WTC11 (cell line): ENCODE data around the gene TC2N.

ENCODE experiments used
- CREB1 ChIP-seq: sonication (generic); formaldehyde crosslinking; IDR thresholded peaks from 2 replicates; pipeline ENCODE4 v1.8.0; 2023; ENCODE audit warnings: mild to moderate bottlenecking, missing genetic modification reagents
- ELF4 ChIP-seq: sonication (generic); formaldehyde crosslinking; IDR thresholded peaks from 2 replicates; pipeline ENCODE4 v1.8.1; 2022; ENCODE audit warnings: low read depth, mild to moderate bottlenecking, moderate library complexity, missing genetic modification reagents
- ESRRA ChIP-seq: sonication (generic); formaldehyde crosslinking; IDR thresholded peaks from 2 replicates; pipeline ENCODE4 v1.8.1; 2022; ENCODE audit warnings: mild to moderate bottlenecking, missing genetic modification reagents, borderline replicate concordance
- GABPB1 ChIP-seq: sonication (generic); formaldehyde crosslinking; IDR thresholded peaks from 2 replicates; pipeline ENCODE4 v1.8.1; 2023; ENCODE audit warnings: mild to moderate bottlenecking, missing genetic modification reagents
- NFE2L1 ChIP-seq: sonication (generic); formaldehyde crosslinking; IDR thresholded peaks from 2 replicates; pipeline ENCODE4 v1.8.1; 2023; ENCODE audit warnings: missing genetic modification reagents
- NR2C2 ChIP-seq: sonication (generic); formaldehyde crosslinking; IDR thresholded peaks from 2 replicates; pipeline ENCODE4 v1.8.0; 2022; ENCODE audit warnings: mild to moderate bottlenecking, missing genetic modification reagents
- TEAD1 ChIP-seq: sonication (generic); formaldehyde crosslinking; IDR thresholded peaks from 2 replicates; pipeline ENCODE4 v1.8.0; 2022; ENCODE audit warnings: mild to moderate bottlenecking, missing genetic modification reagents
- TP53 ChIP-seq: sonication (generic); formaldehyde crosslinking; IDR thresholded peaks from 2 replicates; pipeline ENCODE4 v1.8.1; 2023; ENCODE audit warnings: mild to moderate bottlenecking, missing genetic modification reagents
- ZBTB21 ChIP-seq: sonication (generic); formaldehyde crosslinking; IDR thresholded peaks from 2 replicates; pipeline ENCODE4 v1.8.1; 2023; ENCODE audit warnings: mild to moderate bottlenecking, missing genetic modification reagents, borderline replicate concordance
- ZNF138 ChIP-seq: sonication (generic); formaldehyde crosslinking; conservative IDR thresholded peaks from 2 replicates; pipeline ENCODE4 v1.8.1; 2022; ENCODE audit warnings: mild to moderate bottlenecking, moderate library complexity, missing genetic modification reagents
- TF ChIP-seq, protein P1 (sequence below): sonication (generic); formaldehyde crosslinking; IDR thresholded peaks from 2 replicates; pipeline ENCODE4 v1.8.1; 2023; ENCODE audit warnings: mild to moderate bottlenecking, missing genetic modification reagents
- TF ChIP-seq, protein P2 (sequence below): sonication (generic); formaldehyde crosslinking; IDR thresholded peaks from 2 replicates; pipeline ENCODE4 v1.8.1; 2023; ENCODE audit warnings: mild to moderate bottlenecking, moderate library complexity, missing genetic modification reagents
- TF ChIP-seq, protein P3 (sequence below): fragments of 200-600 bp; IDR thresholded peaks from 2 replicates; pipeline ENCODE4 v1.8.0; 2022; ENCODE audit warnings: antibody characterized with exemption
- TF ChIP-seq, protein P4 (sequence below): sonication (generic); formaldehyde crosslinking; IDR thresholded peaks from 2 replicates; pipeline ENCODE4 v1.8.0; 2022; ENCODE audit warnings: mild to moderate bottlenecking, missing genetic modification reagents

DNA sequence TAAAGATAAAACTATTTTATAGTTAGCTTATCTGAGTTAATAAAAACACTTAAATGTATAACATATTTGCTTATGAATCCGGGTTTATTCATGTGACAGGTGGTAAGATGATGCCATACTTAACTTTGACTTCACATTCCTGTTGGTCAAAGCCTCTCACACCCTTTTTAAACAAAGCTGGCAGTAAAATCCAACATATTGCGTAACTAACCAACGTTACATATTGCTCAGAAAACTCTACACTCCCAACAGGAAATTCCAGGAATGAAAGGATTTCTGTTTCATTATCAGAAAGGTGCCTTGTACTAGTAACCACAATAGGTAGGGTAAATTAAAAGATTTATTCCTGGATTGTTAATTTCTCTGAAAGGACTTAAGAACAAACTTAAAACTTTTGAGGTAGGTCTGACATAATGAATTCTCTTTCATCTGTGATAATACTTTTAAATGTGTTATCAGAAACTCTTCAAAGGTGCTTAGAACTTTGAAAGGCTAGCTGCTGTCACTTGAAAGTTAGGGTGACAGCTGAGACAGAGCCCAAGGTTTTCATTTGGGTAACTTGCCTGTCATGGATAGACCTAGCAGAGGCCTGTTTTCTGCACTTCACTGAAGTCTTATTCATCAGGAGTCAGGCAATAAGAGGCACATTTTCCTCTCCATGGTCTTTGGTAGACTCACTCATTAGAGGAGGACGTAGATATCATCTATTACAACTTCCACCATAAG, 111.6 kb downstream of the TC2N start:
- TF ChIP-seq, protein P1, sequence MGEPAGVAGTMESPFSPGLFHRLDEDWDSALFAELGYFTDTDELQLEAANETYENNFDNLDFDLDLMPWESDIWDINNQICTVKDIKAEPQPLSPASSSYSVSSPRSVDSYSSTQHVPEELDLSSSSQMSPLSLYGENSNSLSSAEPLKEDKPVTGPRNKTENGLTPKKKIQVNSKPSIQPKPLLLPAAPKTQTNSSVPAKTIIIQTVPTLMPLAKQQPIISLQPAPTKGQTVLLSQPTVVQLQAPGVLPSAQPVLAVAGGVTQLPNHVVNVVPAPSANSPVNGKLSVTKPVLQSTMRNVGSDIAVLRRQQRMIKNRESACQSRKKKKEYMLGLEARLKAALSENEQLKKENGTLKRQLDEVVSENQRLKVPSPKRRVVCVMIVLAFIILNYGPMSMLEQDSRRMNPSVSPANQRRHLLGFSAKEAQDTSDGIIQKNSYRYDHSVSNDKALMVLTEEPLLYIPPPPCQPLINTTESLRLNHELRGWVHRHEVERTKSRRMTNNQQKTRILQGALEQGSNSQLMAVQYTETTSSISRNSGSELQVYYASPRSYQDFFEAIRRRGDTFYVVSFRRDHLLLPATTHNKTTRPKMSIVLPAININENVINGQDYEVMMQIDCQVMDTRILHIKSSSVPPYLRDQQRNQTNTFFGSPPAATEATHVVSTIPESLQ (CRISPR knock-in tag) = no peak
- no peak for TF ChIP-seq ZBTB21 (CRISPR knock-in tag)
- TF ChIP-seq, protein P2, sequence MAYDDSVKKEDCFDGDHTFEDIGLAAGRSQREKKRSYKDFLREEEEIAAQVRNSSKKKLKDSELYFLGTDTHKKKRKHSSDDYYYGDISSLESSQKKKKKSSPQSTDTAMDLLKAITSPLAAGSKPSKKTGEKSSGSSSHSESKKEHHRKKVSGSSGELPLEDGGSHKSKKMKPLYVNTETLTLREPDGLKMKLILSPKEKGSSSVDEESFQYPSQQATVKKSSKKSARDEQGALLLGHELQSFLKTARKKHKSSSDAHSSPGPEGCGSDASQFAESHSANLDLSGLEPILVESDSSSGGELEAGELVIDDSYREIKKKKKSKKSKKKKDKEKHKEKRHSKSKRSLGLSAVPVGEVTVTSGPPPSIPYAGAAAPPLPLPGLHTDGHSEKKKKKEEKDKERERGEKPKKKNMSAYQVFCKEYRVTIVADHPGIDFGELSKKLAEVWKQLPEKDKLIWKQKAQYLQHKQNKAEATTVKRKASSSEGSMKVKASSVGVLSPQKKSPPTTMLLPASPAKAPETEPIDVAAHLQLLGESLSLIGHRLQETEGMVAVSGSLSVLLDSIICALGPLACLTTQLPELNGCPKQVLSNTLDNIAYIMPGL (CRISPR knock-in tag) = no peak
- TF ChIP-seq, protein P3, sequence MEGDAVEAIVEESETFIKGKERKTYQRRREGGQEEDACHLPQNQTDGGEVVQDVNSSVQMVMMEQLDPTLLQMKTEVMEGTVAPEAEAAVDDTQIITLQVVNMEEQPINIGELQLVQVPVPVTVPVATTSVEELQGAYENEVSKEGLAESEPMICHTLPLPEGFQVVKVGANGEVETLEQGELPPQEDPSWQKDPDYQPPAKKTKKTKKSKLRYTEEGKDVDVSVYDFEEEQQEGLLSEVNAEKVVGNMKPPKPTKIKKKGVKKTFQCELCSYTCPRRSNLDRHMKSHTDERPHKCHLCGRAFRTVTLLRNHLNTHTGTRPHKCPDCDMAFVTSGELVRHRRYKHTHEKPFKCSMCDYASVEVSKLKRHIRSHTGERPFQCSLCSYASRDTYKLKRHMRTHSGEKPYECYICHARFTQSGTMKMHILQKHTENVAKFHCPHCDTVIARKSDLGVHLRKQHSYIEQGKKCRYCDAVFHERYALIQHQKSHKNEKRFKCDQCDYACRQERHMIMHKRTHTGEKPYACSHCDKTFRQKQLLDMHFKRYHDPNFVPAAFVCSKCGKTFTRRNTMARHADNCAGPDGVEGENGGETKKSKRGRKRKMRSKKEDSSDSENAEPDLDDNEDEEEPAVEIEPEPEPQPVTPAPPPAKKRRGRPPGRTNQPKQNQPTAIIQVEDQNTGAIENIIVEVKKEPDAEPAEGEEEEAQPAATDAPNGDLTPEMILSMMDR = no peak
- no peak for TF ChIP-seq ESRRA (CRISPR knock-in tag)
- TF ChIP-seq CREB1 (CRISPR knock-in tag) = no peak
- no peak for TF ChIP-seq NR2C2 (CRISPR knock-in tag)
- peak; percentile 68; the same call in 1 of the 2 replicates for TF ChIP-seq GABPB1 (CRISPR knock-in tag)
- TF ChIP-seq TP53 (CRISPR knock-in tag) = no peak
- TF ChIP-seq NFE2L1 = no peak
- TF ChIP-seq, protein P4, sequence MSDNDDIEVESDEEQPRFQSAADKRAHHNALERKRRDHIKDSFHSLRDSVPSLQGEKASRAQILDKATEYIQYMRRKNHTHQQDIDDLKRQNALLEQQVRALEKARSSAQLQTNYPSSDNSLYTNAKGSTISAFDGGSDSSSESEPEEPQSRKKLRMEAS (CRISPR knock-in tag) = no peak
- no peak for TF ChIP-seq ZNF138 (CRISPR knock-in tag)
- TF ChIP-seq ELF4 (CRISPR knock-in tag) = no peak
- TF ChIP-seq TEAD1 (CRISPR knock-in tag) = no peak
